DOHH2 (cell line): ENCODE results near the gene TMEM156.

Experiments
- CTCF ChIP-seq: fragments of 200-600 bp; sonication (generic); IDR thresholded peaks from one replicate; pipeline ENCODE4 v1.5.1; 2014; ENCODE audit warnings: antibody characterized with exemption, mild to moderate bottlenecking, low read depth, low read length; ENCODE audit not compliant: poor library complexity, severe bottlenecking
- EZH2phosphoT487 ChIP-seq: fragments of 200-600 bp; sonication (generic); IDR thresholded peaks from 2 replicates; pipeline ENCODE4 v1.6.1; 2017; ENCODE audit warnings: borderline replicate concordance, mild to moderate bottlenecking, antibody characterized with exemption, low read length, moderate library complexity, mixed read lengths

DNA sequence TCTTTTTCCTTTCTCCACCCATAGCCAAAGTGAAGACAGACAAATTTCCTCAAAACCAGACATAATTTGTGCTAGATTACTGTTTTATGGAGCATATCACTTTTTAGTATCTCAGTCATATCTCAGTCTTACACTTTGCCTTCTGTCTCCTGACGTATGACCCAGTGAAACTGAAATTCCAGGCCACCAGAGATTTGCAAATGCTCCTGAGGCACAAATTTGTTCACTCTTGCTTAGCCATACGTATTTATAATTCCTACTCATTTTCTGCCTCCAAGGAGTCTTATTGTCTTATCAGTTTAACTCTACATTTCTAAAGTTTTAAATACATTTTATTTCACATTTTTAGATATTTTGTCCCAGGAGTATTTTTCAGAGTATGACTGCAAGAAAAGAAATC is 10.0 kb downstream of the TMEM156 start:
- no peak for TF ChIP-seq CTCF
- no peak for TF ChIP-seq EZH2phosphoT487
